ENCODE data around the gene PSME3IP1. TPM values are rescaled to one million over a fixed set of nuclear protein-coding genes. Genes with fewer than 3 reads are reported as not detected.

PSME3IP1 gene
- total RNA-seq, 1 donor = 71.2 TPM

DNA sequence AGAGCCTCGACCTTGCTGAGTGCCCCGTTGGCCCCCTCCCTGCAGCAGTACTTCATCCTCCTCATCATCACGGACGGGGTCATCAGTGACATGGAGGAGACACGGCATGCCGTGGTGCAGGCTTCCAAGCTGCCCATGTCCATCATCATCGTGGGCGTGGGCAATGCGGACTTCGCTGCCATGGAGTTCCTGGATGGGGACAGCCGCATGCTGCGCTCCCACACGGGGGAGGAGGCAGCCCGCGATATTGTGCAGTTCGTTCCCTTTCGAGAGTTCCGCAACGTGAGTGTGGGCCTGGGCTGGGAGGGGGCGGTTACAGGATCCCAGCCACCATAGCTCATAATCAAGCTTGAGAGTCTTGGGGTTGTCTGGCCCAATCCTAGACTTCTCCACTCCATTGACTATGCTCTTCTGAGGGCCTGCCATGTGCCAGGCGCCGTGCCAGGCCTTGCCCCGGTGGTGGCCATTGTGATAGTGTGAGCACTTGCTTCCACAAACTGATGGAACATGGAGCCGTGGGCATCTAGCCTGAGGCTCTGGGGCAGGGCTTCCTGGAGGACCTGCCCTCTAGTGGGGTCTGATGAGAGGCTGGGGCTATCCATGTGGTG lies 39.7 kb downstream of the PSME3IP1 start:
- H3K4me3 ChIP-seq (ENCODE audit: low read depth, low read length) = no peak overlapping the region
- TF ChIP-seq, protein P1, sequence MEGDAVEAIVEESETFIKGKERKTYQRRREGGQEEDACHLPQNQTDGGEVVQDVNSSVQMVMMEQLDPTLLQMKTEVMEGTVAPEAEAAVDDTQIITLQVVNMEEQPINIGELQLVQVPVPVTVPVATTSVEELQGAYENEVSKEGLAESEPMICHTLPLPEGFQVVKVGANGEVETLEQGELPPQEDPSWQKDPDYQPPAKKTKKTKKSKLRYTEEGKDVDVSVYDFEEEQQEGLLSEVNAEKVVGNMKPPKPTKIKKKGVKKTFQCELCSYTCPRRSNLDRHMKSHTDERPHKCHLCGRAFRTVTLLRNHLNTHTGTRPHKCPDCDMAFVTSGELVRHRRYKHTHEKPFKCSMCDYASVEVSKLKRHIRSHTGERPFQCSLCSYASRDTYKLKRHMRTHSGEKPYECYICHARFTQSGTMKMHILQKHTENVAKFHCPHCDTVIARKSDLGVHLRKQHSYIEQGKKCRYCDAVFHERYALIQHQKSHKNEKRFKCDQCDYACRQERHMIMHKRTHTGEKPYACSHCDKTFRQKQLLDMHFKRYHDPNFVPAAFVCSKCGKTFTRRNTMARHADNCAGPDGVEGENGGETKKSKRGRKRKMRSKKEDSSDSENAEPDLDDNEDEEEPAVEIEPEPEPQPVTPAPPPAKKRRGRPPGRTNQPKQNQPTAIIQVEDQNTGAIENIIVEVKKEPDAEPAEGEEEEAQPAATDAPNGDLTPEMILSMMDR (IDR thresholded peaks at IDR 0.05; ENCODE audit: insufficient read depth, low read depth, low read length) = no peak
- DNase-seq (ENCODE audit: low read depth) = no peak

DNA sequence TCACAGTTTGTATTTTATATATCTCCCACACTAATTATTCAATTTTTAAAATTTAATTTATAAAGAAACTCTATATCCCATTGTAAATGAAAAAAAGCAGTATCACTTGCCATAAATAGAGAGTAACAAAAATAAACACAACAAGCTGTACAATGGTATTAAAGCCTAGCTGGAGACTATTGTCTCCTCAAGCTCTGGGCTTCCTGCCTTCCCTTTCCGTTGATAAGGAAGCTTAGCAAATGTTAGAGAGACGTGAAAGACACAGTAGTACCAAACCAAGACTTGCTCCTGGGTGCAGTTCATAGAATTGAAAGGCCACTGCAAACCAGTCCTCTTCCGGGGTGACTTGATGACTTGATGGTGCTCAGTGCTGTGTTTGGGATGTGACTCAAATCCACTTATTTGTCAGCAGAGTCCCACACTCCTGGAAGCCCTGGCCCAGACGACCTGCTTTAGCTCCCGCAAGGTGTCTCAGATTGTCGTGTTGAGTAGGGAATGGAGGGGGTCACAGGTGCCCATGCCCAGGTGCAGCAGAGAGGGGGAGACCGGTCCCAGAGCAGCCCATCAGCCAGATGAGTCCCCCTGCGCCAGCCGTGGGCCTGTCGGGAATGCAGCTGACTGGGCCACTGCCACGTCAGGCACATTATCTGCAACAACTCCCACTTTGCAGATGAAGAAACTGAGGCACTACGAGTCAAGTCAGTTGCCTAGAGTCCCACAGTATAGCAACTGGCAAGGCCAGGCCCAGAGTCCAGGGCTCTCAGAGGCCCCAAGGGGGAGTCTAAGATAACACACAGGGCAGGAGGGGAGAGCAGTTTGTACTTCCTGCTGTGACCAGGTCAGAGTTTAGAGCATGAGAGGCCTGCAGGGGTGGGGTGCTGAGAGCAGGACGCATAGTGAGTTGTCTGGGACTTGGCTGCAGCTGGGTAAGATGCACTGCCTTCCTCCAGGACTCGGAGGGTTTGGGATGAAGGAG lies 40.5 kb downstream of the PSME3IP1 start:
- TF ChIP-seq, protein P1 (IDR thresholded peaks at IDR 0.05; ENCODE audit: insufficient read depth, low read depth, low read length) = no peak
- no peak overlapping the region for H3K4me3 ChIP-seq (ENCODE audit: low read depth, low read length)
- no peak for DNase-seq (ENCODE audit: low read depth)

DNA sequence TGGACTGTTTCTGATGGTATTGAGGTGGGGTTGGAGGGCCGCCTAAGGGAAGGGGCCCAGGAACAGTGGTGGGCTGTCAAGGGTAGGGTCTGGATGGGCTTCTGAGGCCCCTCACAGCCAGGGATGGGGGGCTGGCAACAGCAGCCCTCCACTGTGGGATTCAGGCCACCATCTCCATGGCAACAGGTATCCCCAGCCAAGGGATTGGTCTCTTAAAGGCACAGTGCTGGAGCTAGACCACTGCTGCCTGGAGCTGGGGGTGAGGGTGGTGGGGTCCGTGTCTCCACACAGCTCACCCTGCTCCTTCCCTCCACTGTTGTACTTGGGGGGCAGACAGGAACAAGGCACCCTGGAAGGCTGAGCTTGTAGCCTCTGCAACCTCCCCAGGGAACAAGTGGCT lies 41.8 kb downstream of the PSME3IP1 start:
- TF ChIP-seq, protein P1 (IDR thresholded peaks at IDR 0.05; ENCODE audit: insufficient read depth, low read depth, low read length) = no peak
- no peak for DNase-seq (ENCODE audit: low read depth)
- H3K4me3 ChIP-seq (ENCODE audit: low read depth, low read length) = no peak overlapping the region

DNA sequence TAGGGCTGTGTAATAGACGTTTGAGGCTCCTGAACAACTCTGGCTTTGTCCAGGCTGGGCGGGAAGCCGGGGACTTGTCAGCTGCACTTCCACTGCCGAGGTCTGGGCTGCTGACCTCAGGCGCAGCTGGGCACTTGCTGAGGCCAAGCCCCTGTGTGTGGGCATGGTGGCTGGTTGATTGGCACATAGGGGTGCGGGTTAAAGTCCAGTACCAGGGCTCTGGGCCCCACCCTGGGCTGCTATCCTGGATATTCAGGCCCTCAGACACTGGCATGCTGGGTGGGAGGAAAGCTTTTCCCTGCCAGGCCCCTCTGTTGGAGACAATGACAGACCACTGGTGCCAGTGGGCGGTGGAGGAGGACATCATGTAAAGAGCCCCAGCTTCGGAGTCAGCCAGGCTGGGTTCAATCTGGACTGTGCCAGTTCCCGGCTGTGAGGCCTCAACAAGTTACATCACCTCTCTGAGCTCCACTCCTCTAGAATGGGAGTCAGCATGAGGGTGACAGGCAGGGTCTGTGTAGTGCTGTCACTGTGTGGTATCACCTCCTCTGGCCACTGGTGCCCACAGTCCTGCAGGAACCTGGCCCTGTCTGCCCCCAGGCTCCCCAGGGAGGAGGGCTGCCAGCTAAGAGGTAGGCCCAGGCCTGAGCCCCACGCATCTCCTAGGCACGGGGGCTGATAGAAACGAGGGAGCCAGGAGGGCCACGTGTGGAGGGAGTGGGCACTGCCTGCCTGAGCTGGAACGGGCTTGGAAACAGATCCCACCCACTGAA lies 42.5 kb downstream of the PSME3IP1 start:
- no peak for DNase-seq (ENCODE audit: low read depth)
- H3K4me3 ChIP-seq (ENCODE audit: low read depth, low read length) = no peak overlapping the region
- TF ChIP-seq, protein P1 (IDR thresholded peaks at IDR 0.05; ENCODE audit: insufficient read depth, low read depth, low read length) = no peak

DNA sequence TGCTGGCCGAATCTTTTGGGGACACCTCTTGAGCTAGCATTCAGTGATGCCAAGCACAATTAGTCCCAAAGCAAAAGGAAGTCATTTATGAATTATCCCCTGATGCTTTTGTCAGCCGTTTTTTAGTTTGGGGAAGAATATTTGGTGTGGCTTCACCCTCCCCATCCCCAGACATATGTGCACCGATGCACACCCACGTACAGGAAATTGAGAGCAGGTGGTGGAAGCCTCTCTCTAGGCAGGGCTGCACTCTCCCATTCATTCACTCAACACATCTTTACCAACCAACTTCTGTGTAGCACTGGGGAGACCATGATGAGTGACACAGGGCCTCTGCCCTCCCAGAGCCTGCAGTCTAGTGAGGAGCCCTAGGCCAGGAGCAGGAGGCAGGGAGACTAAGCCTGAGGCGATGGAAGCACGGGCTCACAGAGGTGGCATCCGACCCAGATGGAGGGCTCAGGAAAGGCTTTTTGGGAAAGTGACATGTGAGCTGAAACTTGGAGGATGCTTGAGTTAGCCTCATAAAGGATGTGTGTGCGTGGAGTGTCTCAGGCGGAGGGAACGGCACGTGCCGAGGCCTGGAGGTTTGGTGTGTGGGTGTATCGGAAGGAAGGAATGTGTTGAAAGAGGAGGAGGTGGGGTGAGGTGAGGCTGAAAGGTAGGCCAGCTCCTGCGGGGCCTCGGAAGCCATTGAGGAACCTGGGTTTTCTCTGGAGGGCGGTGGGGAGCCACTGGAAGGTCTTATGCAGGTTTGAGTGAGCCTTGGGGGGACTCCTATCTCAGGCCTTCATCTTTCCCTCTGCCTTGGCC lies 43.8 kb downstream of the PSME3IP1 start:
- H3K4me3 ChIP-seq (ENCODE audit: low read depth, low read length) = no peak overlapping the region
- DNase-seq (ENCODE audit: low read depth) = no peak
- TF ChIP-seq, protein P1 (IDR thresholded peaks at IDR 0.05; ENCODE audit: insufficient read depth, low read depth, low read length) = no peak
